ENCODE results near the gene SPNS2.

The SPNS2 gene

DNA sequence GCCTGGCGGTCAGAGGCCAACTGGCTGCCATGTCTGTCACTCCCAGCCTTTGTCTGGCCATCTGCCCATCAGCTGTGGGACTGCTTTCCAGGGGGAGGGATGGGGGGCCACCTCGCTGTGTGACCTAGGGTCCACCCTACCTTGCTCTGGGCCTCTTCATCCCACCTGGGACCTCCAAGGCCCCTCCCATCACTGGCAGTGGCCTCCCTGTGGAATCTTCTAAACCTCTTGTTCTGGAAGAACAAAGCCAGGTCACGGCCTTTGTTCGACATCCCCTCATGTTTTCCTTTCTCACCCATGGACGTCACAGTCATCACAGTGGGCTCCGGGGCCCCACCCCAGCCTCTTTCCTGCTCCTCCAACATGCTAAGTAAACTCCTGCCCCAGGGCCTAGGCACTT is 24.0 kb downstream of the SPNS2 start:
- DNase-seq, result no peak

GRCh38 chr17:4523946-4524345 is 25.3 kb downstream of the SPNS2 start:
- no peak for DNase-seq

DNA sequence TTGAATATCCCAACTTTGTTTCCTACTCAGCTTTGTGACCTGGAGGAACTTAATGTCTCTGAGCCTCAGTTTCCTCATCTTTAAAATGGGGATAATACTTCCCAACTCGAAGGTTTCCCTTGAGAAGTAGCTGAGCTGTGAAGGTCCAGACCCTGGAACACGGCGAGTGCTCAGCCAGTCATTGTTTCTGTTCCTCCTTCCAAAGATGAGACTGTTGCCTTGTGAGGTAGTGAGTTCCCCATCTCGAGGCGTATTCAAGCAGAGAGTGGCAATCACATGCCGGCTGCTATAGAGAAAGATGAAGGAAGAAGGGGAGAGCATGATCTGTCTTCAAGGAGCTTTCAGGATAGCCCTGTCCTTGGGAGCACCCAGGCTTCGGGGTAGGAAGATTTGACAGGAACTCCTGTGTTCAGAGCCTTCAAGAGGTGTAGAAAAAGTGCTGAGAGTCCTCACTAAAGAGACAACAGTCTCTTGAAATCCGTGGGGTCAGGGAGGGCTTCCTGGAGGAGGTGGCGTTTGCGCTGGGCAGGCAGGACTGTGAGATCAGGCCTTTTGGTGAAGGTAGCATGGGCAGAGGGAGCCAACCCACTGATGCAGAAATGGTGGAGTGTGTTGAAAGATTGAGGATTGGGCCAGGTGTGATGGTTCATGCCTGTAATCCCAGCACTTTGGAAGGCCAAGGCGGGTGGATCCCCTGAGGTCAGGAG is 27.2 kb downstream of the SPNS2 start:
- DNase-seq, result no peak

DNA sequence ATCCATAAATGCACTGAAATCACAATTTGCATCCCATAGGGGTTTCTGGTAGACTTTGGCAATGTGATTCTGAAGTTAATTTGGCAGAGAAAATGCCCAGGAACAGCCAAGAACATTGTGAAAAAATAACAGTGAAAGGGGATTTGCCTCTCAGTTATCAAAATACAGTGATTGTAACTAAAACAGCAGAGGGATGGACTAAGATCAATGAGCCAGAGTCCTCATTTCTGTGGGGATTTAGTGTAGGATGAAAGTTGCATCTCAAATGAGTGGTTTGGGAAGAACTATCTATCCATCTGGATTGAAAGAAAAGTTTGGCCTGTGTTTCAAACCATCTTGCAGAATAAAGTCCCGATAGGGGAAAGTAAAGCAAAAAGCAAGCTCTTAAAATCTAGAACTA is 28.5 kb downstream of the SPNS2 start:
- no peak for DNase-seq

DNA sequence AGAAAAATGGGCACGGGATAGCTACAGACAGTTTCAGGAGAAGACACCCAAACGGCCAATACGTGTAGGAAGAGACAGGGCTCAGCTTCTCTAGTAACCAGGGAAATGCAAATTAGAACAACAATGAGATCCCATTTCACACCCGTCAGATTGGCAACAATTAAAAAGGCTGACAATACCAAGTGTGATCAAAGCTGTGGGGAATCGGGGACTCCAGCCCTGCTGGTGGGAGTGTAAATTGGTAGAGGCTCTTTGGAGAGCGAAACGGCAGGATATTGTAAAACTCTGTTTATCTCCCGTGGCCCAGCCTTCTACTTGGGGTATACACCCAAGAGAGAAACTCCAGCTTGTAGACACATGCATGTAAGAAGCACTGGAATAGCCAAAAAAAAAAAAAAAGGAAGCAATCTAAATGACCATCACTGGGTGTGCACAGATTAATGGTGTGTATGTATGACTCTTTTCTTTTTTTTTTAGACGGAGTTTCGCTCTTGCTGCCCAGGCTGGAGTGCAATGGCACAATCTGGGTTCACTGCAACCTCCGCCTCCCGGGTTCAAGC is 29.0 kb downstream of the SPNS2 start:
- DNase-seq, result no peak

GRCh38 chr17:4529533-4530152 is 31.0 kb downstream of the SPNS2 start:
- DNase-seq, result no peak

DNA sequence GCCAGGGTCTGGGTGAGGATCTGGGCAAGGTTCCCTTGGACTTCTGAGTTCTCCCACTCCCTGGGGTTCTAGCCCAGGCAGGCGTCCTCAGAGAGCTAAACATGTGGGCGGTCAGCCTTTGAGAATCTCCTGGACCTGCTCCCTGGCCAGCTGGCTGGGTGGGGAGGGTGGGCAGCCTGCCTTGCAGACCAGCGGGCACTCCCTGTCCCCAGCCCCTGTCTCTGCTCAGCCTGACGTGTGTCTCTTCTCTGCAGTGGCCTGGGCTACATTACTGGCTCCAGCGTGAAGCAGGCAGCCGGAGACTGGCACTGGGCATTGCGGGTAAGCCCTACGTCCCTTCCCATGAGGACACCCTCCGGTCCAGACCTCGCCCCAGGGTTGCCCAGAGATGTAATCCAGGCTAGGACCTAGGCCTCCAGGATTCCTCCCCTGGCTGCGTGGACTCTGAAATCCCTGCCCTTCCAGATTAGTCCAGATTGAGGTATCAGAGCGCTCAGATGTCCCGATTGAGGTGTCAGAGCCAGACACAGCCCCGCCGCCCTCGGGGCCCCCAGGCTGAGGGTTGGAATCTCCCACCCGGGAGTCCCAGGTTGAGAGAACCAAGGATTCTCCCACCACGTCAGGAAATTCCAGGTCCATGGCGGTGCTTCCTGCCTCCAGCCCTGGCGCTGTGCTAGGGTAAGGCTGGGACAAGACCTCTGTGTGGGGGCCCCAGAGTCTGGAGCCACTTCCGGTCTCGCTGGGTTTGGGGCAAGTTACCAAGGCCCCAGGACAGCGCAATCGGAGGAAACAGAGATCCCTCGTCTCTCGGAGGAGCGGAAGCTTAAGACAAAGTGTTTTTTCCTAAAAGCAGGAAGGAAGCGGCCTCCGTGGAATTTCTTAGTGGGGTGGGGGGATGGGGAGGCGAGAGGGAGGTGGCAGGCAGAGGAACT is 32.4 kb downstream of the SPNS2 start:
- no peak for DNase-seq

DNA sequence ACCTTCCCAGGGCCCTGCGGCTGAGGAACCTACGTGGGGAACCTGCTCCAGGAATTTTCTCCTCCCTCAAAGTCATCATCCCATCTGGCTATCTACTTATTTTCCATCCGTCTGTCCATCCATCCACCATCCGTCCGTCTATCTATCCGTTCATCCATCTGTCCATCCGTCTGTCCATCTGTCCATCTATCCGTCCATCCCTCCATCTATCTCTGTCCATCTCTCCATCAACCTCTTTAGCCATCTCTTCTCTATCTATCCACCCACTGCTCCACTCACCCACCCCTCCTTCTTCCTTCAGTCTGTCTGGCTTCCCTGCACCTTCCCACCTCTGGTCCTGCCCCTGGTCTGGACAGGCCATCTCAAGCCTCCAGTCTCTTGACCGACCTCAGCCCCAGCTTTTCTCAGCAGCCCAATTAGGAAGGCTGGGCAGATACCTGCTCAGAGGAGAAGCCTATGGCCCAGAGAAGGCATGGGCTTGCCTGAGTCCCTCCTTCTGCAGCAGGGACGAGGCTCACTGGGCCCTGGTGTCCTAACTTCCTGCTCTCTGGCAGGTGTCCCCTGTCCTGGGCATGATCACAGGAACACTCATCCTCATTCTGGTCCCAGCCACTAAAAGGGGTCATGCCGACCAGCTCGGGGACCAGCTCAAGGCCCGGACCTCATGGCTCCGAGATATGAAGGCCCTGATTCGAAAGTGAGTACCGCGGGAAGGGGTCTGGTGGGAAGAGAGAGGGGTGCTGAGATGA is 33.5 kb downstream of the SPNS2 start:
- DNase-seq, result no peak

GRCh38 chr17:4532860-4533522 is 34.3 kb downstream of the SPNS2 start:
- DNase-seq, result no peak

GRCh38 chr17:4533523-4534504 is 35.1 kb downstream of the SPNS2 start:
- DNase-seq, result peak in 1 of 2 donors; percentile 26

DNA sequence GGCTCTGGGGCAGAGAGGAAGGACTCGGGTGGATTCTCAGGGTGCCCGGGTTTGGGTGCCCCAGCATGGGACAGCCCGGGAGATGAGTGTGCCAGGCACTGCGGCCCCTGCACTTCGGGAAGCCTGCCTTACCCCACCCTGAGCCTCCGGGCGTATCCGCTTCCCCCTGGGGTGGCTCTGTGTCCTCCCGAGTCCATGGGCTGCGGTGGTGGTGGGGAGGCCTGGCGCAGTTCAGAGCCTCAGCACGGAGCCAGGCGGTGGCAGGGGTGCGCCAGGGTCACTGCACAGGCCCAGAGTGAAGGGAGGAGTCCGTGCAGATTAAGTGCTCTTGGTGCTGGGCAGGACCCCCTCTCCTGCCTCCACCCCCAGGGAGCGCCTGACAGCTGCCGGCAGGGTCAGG is 35.8 kb downstream of the SPNS2 start:
- no peak for DNase-seq

DNA sequence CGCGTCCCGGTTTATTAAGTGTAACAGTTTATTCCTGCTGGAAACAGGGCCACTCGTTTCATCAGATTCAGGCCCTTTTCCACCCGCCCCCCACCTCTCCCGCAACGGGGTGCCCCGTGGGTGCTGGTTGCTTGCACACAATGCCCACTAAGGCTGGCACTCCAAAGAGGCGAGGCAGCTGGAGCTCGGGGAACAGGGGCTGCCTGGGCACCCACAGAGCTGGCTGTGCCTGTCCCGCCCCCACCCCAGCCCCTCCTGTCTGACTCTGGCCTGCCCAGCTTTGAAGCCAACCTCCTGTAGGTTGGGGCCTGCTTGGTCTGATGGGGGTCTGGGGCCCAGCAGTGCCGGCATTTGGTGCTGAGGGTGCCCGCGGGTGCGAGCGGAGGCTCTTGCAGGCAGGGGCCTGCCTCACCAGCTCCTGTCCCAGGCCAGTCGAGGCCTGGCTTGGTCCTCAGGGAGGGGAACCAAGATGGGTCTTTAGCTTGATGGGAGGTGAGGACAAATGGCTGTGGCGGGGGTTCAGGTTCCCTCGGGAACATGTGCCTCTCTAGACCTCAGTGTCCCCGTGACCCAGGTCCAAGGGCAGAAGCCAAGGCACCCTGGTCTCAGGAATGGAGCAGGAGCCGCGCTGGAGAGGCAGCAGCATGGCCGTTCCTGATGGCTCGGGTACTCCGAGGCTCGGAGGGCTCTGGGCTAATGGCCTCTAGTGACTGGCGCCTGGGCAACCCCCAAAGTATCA is 36.4 kb downstream of the SPNS2 start:
- DNase-seq, result peak in 1 of 2 donors; percentile 33

- DNase-seq, result peak in 1 of 2 donors; percentile 26
Measured at GRCh38 chr17:4535667-4536258, 37.1 kb downstream of the SPNS2 start.

DNA sequence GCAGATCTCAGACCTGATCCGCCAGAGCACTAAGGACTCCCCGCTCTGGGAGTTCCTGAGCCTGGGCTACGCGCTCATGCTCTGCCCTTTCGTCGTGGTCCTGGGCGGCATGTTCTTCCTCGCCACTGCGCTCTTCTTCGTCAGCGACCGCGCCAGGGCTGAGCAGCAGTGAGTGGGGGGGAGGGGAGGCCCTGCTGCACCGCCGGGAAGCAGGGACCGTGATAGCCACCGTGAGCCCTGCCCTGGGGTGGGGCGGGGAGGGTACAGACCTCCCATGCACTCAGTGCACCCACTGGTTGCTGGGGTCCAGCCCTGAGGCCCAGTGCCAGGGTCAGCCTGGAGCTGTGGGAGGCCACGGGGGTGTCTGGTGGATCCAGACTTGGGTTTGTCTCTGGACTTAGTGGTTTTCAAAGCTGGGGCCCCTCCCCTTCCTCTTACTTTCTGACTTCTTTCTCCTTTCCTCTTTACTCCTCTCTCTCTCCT is 37.6 kb downstream of the SPNS2 start:
- DNase-seq, result no peak

DNA sequence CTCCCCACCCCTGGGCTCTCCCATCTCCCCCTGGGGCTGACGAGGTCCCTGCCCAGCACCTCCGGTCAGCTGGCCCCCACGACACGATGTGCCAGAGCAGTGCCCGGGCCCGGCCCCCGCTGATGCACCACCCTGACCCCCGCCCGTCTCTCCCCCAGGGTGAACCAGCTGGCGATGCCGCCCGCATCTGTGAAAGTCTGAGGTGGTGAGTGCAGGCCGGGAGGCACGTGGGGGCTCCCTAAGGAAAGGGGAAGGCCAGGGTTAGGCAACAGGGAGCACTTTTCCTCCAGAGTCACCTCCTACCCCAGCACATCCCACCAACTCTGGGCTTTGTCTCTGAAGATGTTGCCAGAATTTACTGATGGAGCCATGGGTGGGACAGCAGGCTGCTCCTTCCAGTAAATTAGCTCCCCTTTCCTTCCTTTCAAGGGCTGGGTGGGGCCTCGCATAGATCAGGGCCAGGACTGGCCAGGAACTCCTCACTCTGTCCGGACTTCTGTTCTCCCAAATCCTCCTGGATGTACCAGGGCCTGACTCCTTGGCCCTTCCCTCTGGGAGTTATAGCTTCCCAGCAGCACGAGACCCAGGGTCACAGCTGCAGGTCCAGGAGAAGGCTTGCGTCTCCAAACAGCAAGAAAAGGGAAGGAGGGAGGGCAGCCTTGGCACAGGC is 38.2 kb downstream of the SPNS2 start:
- DNase-seq, result no peak

DNA sequence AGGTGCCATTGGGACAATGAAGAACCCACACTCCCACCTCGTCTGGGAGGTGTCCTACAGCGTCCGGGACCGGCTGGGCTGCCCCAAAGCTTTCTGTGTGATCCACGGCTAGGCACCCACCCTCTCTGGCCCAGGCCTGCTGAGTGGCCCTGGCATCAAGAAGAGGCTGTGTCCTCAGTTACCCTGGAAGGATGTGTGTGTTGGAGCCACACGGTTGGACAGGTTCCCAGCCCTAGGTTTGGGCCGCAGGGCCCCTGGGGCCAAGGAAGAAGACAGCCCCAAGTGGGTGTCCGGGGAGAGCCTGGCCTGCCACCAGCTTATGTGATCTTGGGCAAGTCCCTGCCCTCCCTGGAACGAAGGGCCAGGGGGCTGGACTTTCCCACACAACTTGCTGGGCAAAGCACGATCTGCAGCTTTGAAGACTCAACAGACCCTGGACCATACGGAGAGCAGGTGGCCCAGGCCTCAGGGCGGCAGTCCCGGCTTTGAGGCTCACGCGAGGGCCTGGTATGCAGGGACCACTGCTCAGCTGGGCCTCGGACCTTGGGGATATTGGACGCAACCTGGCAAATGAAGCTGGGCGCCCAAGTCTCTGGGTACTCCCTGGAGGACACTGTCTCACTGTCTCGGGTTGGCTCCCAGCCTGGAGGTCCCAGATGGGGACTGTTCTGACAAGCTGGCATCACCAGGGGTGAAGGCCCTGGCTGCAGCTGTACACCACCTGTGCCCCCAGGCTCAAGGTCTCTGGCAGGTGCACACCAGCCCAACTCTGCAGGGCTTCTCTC is 39.0 kb downstream of the SPNS2 start:
- no peak for DNase-seq

DNA sequence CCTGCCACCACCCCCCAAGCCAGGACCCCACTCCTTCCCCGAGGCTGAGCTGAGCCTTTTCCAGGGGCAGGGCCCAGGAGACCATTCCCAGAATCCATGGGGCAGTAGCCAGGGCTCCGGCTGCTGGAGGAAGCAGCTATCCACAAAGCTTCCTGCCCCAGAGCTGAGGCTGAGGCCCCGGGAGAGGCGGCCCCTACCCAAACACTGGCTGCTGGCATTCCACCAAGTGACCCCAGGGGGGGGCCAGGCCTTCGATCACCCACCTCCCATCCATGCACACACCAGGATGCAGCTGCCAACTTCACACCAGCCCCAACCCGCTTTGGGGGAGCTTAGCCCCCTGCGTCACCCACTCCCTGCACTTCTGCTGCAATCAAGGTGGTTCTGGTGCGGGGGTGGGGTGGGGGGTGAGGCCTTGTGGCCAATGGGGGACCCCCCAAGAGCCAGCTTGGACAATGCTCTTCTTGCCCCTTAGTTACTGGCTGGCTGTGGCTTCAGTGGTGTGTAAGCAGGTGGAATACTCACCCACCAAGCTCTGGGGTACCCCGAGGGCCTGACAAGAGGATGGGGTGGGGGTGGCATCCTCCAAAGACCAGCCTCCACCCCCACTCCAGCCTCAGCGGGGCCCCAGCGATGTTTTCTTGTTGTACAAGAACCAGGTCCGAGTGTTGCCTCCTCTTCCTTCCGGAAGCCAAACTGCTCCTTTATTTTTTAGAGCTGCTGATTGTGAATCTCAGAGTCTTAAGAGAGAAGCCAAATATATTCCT is 39.7 kb downstream of the SPNS2 start:
- no peak for DNase-seq
